IPS DF 6.9 (cell line): ENCODE data around the gene FCF1.

Experiments
- DNase-seq: peaks from one replicate; pipeline ENCODE4 v3.0.0-alpha.2; 2013; ENCODE audit warnings: low read depth, low spot score
- H3K27ac ChIP-seq: one replicate; pipeline ENCODE4 v1.5.1; 2013; ENCODE audit warnings: low read length, control low read depth
- H3K27me3 ChIP-seq: 2 replicates; pipeline ENCODE4 v1.6.1; 2013; ENCODE audit warnings: mild to moderate bottlenecking, low read length; ENCODE audit not compliant: control insufficient read depth, insufficient read depth
- H3K36me3 ChIP-seq: 2 replicates; pipeline ENCODE4 v1.6.1; 2013; ENCODE audit warnings: low read length; ENCODE audit not compliant: control insufficient read depth, insufficient read depth
- H3K4me1 ChIP-seq: 2 replicates; pipeline ENCODE4 v1.6.1; 2013; ENCODE audit warnings: low read length; ENCODE audit not compliant: control insufficient read depth, insufficient read depth
- H3K4me3 ChIP-seq: 2 replicates; pipeline ENCODE4 v1.5.1; 2013; ENCODE audit warnings: mild to moderate bottlenecking, low read length
- H3K9me3 ChIP-seq: 2 replicates; pipeline ENCODE4 v1.6.1; 2013; ENCODE audit warnings: low read length, inconsistent platforms; ENCODE audit not compliant: control insufficient read depth, insufficient read depth
- WGBS: extraction: QIAGEN DNeasy Blood & Tissue Kit; methylation state at CpG from one replicate; pipeline ENCODE4 v1.1.7; 2013; ENCODE audit warnings: mixed read lengths, missing lambda C conversion rate; ENCODE audit not compliant: insufficient read length, insufficient coverage; 5-methylcytosine and 5-hydroxymethylcytosine counted together

The FCF1 gene

DNA sequence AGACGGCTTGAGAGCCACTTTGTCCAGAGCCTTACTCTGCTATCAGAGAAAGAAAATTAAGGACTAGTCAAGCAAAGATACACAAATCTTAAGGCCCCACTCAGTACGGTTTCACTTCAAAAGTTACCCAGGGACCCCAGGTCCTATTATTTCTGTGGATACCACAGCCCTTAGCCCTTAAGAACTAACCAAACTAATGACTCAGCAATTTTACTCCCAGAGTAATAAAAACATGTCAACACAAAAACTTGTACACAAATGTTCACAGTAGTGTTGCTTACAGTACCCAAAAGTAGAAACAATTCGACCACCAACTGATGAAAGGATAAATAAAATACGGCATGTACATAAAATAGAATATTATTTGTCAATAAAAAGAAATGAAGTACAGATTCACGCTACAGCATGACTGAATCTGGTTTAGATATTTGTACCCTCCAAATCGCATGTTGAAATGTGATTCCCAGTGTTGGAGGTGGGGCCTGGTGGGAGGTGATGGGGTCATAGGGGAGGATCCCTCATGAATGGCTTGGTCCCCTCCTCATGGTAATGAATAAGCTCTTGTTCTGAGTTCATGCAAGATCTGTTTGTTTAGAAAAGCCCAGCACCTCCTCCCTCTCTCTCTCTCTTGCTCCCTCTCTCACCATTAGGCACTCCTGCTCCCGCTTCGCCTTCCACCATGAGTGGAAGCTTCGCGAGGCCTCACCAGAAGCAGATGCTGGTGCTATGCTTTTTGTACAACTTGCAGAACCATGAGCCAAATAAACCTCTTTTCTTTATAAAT is 30.6 kb upstream of the FCF1 start:
- Histone ChIP-seq H3K4me3 (no peak overlapping the region), H3K9me3 (no peaks in the 10 kb centered on the region), H3K27me3 (no peaks in the 10 kb centered on the region), H3K4me1 (no peaks in the 10 kb centered on the region), H3K36me3 (peaks cover 9% of the 10 kb centered on the region; the same call in 1 of the 2 replicates), H3K27ac (no peak overlapping the region)
- no peak for DNase-seq
- no CpG with 5 or more reads among the region's 10 CpGs for WGBS

DNA sequence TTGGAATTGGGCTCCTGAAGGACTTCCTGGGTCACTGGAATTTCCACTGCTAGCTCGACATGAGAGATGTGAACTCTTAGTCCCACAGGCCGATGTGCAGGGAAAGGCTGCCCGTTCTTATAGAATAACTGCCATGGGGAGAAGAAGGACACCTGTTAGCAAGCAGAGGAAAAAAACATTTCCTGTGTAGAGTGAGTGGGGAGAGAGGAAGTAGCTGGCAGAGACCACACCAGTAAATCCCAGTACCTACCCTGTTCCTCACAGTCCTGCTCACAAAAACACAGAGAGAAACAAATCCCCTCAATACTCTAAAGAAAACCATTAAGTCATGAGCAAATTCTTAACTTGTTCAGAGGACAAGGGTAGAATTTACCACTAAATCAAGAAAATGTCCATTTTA is 29.5 kb upstream of the FCF1 start:
- H3K9me3 ChIP-seq = no peaks in the 10 kb centered on the region
- H3K4me3 ChIP-seq = no peak overlapping the region
- no peaks in the 10 kb centered on the region for H3K27me3 ChIP-seq
- H3K36me3 ChIP-seq = peaks cover 9% of the 10 kb centered on the region; the same call in 1 of the 2 replicates
- no CpG with 5 or more reads among the region's 3 CpGs for WGBS
- H3K27ac ChIP-seq = no peak overlapping the region
- H3K4me1 ChIP-seq = no peaks in the 10 kb centered on the region
- no peak for DNase-seq

DNA sequence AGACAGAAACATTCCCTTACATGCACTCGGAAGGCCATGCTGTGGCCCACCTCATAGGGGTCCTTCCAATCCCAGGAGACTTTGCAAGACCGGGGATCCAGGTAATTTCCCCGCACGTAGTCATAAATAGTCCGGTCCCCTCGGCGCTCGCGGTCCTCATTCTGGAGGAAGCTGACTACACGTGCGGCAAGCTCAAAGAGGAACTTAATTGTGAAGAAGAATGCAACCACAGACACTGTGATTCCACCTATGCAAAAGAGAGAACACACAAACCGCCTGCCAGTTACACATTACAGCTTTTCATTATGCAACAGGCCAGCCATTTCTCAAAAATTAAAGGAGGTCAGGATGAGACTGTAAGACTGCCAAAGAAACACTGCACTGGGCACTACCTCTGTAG is 28.5 kb upstream of the FCF1 start:
- peaks cover 9% of the 10 kb centered on the region; the same call in 1 of the 2 replicates for H3K36me3 ChIP-seq
- DNase-seq = no peak

DNA sequence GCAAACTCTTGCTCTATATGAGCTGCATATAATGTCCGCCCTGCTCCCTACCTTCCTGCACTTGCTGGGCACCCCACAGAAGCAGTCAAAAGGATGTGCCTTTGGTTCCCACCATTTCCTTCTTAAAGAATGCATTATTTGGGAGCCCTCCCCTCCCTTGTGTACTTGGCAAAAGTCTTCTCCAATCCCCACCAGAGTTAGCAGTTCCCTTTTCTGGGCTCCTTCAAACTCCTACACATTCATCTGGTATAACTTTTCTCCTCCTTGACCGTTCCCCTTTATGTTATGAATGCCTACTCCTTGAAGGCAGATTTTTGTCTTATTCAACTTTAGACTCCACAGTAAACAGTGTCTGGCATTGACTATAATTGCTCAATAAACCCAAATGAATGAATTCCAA is 27.9 kb upstream of the FCF1 start:
- DNase-seq = no peak
- Histone ChIP-seq H3K4me3 (no peak overlapping the region), H3K36me3 (peaks cover 9% of the 10 kb centered on the region; the same call in 1 of the 2 replicates), H3K27me3 (no peaks in the 10 kb centered on the region), H3K9me3 (no peaks in the 10 kb centered on the region), H3K4me1 (no peaks in the 10 kb centered on the region), H3K27ac (no peak overlapping the region)
- WGBS = no CpG with 5 or more reads among the region's 2 CpGs

More for the DNA sequence above, 28.5 kb upstream of the FCF1 start:
- Histone ChIP-seq H3K4me1 (no peaks in the 10 kb centered on the region), H3K27ac (no peak overlapping the region), H3K9me3 (no peaks in the 10 kb centered on the region), H3K27me3 (no peaks in the 10 kb centered on the region), H3K4me3 (no peak overlapping the region)
- no CpG with 5 or more reads among the region's 12 CpGs for WGBS

DNA sequence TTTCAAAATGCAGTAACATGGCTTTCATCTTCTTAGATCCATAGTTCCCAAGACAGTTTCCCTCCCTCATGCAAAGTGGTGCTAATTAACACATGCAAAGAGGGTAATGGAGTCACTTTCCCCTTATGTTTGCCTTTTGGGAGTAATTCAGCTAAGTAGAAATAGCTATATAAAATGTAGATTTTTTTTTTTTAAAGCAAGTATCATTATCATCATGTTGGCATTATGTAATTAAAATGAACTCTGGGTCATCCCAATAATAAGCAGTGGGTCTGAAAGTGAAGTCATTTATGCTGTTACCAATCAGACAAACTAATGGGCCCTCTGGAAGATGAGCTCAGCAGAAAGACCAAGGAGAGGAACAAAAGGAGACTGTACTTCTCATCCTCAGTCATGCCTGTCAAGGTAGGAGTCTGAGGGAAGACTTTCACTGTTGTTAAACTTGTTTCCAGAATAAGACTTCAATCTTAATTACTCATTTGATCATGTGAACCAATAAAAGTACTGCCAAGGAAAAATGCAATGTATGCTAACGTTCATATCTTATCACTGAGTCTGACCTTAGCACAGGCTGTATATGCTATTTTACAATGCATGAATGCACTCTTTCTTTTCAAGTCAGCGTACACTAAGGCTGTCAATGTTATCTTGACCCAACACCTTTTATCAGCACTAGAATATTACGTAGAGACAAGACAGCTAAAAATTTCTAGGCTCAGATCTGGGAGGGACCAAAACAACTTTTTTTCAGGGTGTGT is 26.8 kb upstream of the FCF1 start:
- H3K27ac ChIP-seq = no peak overlapping the region
- no CpG with 5 or more reads among the region's 3 CpGs for WGBS
- H3K36me3 ChIP-seq = peaks cover 9% of the 10 kb centered on the region; the same call in 1 of the 2 replicates

DNA sequence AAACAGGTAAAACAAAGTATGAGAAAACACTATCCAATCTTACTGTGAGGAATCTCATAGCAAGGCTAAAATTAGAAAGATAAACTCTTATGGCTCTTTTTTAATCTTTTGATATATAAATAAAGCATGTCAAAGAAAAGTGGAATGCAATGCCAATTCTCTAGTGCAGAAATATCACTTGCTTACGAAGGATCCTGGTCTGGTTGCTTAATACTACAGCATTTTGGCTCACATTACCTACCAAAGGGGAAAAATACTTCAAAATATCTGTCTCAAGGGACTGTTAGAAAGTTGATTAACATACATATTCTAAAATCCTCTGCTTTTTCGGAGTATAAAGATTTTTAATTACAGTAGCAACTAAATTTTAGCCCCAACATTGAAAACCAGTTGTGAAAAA is 21.5 kb upstream of the FCF1 start:
- no CpG with 5 or more reads among the region's 2 CpGs for WGBS
- Histone ChIP-seq H3K27me3 (no peaks in the 10 kb centered on the region), H3K4me1 (no peaks in the 10 kb centered on the region), H3K36me3 (no peaks in the 10 kb centered on the region), H3K9me3 (no peaks in the 10 kb centered on the region), H3K4me3 (no peak overlapping the region), H3K27ac (no peak overlapping the region)
- no peak for DNase-seq

More for the DNA sequence above, 26.8 kb upstream of the FCF1 start:
- no peak for DNase-seq
- Histone ChIP-seq H3K4me3 (no peak overlapping the region), H3K27me3 (no peaks in the 10 kb centered on the region), H3K9me3 (no peaks in the 10 kb centered on the region), H3K4me1 (no peaks in the 10 kb centered on the region)

DNA sequence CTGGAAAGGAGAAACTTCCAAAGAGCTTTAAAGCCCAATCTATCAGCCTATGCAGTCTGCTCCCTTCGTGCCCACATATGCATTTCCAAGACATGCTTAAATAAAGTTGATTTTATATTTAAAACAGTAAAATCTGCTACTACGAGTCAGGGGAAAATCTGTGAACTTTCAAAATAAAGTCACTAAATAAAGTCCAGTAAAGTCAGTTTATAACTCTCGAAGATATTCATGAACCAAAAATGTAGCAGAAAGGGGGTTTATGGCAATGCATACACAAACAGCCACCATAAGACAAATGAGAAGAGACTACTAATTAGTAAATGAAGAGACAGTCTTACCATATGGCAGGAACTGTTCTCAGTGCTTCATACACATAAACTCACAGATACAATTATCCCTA is 19.8 kb upstream of the FCF1 start:
- no peak overlapping the region for H3K27ac ChIP-seq
- no peaks in the 10 kb centered on the region for H3K27me3 ChIP-seq
- H3K4me3 ChIP-seq = no peak overlapping the region
- H3K36me3 ChIP-seq = no peaks in the 10 kb centered on the region
- no peak for DNase-seq
- no peaks in the 10 kb centered on the region for H3K4me1 ChIP-seq
- no peaks in the 10 kb centered on the region for H3K9me3 ChIP-seq
- no CpG with 5 or more reads among the region's 3 CpGs for WGBS

DNA sequence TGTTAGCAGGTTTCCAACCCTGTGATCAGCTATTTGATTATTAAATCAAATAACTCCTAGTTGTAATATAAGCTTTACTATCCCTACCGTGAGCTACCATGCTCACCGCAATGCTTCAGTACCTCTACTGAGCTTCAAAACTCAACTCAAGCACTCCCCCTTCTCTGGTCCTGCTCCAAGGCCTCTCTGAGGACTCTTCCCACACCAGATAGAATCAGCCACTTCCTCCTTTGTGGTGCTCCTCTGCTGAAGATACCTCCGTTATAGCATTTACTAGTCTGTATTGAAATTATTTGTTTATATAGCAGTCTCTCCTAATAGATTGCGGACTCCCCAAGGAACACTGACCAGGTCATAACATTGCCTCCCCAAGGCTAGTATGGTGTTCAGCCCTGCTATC is 17.5 kb upstream of the FCF1 start:
- WGBS = no CpG with 5 or more reads among the region's 4 CpGs
- Histone ChIP-seq H3K4me3 (no peak overlapping the region), H3K9me3 (no peaks in the 10 kb centered on the region), H3K27me3 (no peaks in the 10 kb centered on the region), H3K27ac (no peak overlapping the region), H3K36me3 (no peaks in the 10 kb centered on the region), H3K4me1 (no peaks in the 10 kb centered on the region)
- DNase-seq = no peak

DNA sequence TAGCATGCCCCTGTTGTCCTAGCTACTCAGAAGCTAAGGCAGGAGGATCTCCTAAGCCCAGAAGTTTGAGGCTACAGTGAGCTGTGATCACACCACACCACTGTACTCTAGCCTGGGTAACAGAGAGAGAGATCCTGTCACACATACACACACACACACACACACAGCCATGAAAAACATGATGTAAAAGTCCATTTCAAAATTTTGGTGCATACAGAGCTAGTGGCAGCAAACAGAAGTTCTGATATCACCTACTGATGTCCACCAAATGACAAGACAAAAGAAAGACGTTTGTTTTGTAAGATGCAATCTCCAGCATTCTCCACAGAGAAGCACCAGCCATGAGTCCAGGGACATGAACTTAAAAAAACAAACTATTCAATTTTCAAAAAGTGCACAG is 15.9 kb upstream of the FCF1 start:
- no CpG with 5 or more reads among the region's 1 CpG for WGBS
- no peak for DNase-seq
- no peaks in the 10 kb centered on the region for H3K4me1 ChIP-seq
- H3K9me3 ChIP-seq = peaks cover 1% of the 10 kb centered on the region
- no peak overlapping the region for H3K27ac ChIP-seq
- H3K4me3 ChIP-seq = no peak overlapping the region
- no peaks in the 10 kb centered on the region for H3K36me3 ChIP-seq
- no peaks in the 10 kb centered on the region for H3K27me3 ChIP-seq

DNA sequence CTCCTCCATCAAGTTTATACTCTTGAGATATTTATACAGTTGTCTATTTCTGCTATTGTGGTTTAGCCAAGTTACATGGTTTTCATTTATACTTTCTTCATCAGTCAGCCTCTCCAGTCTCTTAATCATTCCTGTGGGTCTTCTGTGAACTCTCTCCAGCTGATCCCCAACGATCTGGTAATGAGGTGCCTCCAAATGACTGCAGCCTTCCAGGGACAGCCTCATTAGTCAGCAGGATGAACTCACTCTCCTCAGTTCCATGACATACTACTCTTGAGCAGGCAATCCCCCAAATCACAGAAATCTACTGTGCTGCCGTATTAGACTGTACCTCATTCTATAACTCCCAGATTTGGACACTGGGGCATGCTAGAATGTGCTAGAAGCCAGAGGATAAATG is 15.4 kb upstream of the FCF1 start:
- no peak overlapping the region for H3K4me3 ChIP-seq
- WGBS = no CpG with 5 or more reads among the region's 2 CpGs
- H3K27me3 ChIP-seq = no peaks in the 10 kb centered on the region
- H3K27ac ChIP-seq = no peak overlapping the region
- H3K9me3 ChIP-seq = peaks cover 1% of the 10 kb centered on the region
- H3K36me3 ChIP-seq = no peaks in the 10 kb centered on the region
- no peaks in the 10 kb centered on the region for H3K4me1 ChIP-seq
- no peak for DNase-seq
